Activated T-helper 1 cell treated with anti-CD3 and anti-CD28 coated beads, Interleukin-12 subunit alpha, Interleukin-12 subunit beta, Interleukin-2, Interleukin-4 antibody, amounts not matched to agents 30 ng/mL and 10 ng/mL and 1 ng/mL, durations not matched to agents 14 hours and 24 hours and 36 hours (primary cell): ENCODE results near the gene APEH. TPM values are rescaled to one million over a fixed set of nuclear protein-coding genes. Genes with fewer than 3 reads are reported as not detected.
A peak's percentile ranks its signal among the peaks of the same experiment; 100 is the strongest.

Experiments used
- DNase-seq: peaks from one replicate; pipeline ENCODE4 v3.0.0; 2021; ENCODE audit warnings: low spot score
- H3K27ac Mint-ChIP-seq: one replicate; pipeline ENCODE4 v1.8.0; 2021; ENCODE audit warnings: mild to moderate bottlenecking, mixed read lengths
- H3K27me3 Mint-ChIP-seq: one replicate; pipeline ENCODE4 v1.8.0; 2022; ENCODE audit warnings: mild to moderate bottlenecking, moderate library complexity, mixed read lengths; ENCODE audit not compliant: insufficient read depth
- H3K36me3 Mint-ChIP-seq: one replicate; pipeline ENCODE4 v1.8.0; 2021; ENCODE audit warnings: low read depth, mixed read lengths
- H3K4me1 Mint-ChIP-seq: one replicate; pipeline ENCODE4 v1.8.0; 2021; ENCODE audit warnings: low read depth, mixed read lengths
- H3K4me3 Mint-ChIP-seq: one replicate; pipeline ENCODE4 v1.8.0; 2021; ENCODE audit warnings: mild to moderate bottlenecking, moderate library complexity, mixed read lengths
- H3K9me3 Mint-ChIP-seq: one replicate; pipeline ENCODE4 v1.8.0; 2021; ENCODE audit warnings: mixed read lengths
- intact Hi-C: fragments of 100-400 bp; cut with micrococcal nuclease; formaldehyde crosslinking; loops from one replicate; pipeline ENCODE4 v1.15.1; 2024
- total RNA-seq: library from RNA; stranded (reverse); gene quantifications from 2 replicates; pipeline ENCODE4 v1.2.3, GENCODE V29; 2022

APEH gene
- total RNA-seq, 1 donor from 2014 or later: 113 TPM

DNA sequence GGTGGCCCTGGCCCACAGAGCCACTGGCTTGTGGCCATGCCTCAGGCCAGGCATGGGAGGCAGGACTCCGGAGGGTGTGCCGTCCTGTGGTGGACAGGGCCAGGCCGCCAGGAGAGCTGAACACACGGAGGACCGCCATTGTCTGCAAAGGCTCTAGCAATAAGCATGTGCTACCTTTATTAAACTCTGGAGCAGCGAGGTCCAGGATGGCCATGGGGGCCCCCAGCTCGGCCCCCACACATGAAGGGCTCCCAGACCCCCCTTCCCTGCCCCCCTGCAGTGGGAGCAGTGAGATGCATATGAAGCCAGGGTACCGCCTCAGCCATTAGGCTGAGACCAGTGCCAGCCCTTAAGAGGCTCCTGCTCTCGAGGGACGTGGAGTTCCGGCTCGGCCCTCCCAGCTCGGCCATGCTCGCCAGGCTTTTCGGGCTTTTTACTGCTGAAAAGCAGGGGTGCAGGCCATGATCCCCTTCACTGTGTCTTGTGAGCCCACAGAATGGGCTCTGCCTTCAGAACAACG is 42.6 kb downstream of the APEH start:
- intact Hi-C loops: no loop called here
- no peak overlapping the region for H3K27ac Mint-ChIP-seq
- no peaks in the 10 kb centered on the region for H3K9me3 Mint-ChIP-seq
- H3K4me1 Mint-ChIP-seq: peaks cover 29% of the 10 kb centered on the region
- no peak overlapping the region for H3K4me3 Mint-ChIP-seq
- H3K36me3 Mint-ChIP-seq: peaks cover 15% of the 10 kb centered on the region
- no peaks in the 10 kb centered on the region for H3K27me3 Mint-ChIP-seq
- no peak for DNase-seq

- no peak overlapping the region for H3K27ac Mint-ChIP-seq
- intact Hi-C loops: no loop called here
- peak overlapping the region; percentile 51 for H3K4me3 Mint-ChIP-seq
- no peak for DNase-seq
- peaks cover 18% of the 10 kb centered on the region for H3K36me3 Mint-ChIP-seq
- peaks cover 25% of the 10 kb centered on the region for H3K4me1 Mint-ChIP-seq
- H3K27me3 Mint-ChIP-seq: no peaks in the 10 kb centered on the region
- H3K9me3 Mint-ChIP-seq: no peaks in the 10 kb centered on the region
These were observed 43.2 kb downstream of the APEH start for GRCh38 chr3:49717211-49717958.

GRCh38 chr3:49717959-49718857 is 44.1 kb downstream of the APEH start:
- H3K36me3 Mint-ChIP-seq: peaks cover 21% of the 10 kb centered on the region
- no peaks in the 10 kb centered on the region for H3K27me3 Mint-ChIP-seq
- intact Hi-C loops: no loop called here
- H3K9me3 Mint-ChIP-seq: no peaks in the 10 kb centered on the region
- DNase-seq: no peak
- peak overlapping the region; percentile 83 for H3K4me3 Mint-ChIP-seq
- peaks cover 33% of the 10 kb centered on the region for H3K4me1 Mint-ChIP-seq
- H3K27ac Mint-ChIP-seq: no peak overlapping the region

- intact Hi-C loops: loop anchor here (1.0 kb wide), 3 partner anchors 16 to 45 kb away; partner anchors contain the start of genes APEH, MST1 and RNF123
- Mint-ChIP-seq H3K27ac (peak overlapping the region; percentile 48), H3K4me3 (peak overlapping the region; percentile 83), H3K4me1 (peaks cover 35% of the 10 kb centered on the region), H3K36me3 (peaks cover 21% of the 10 kb centered on the region), H3K9me3 (no peaks in the 10 kb centered on the region), H3K27me3 (no peaks in the 10 kb centered on the region)
- no peak for DNase-seq
These were observed 44.7 kb downstream of the APEH start for GRCh38 chr3:49718858-49719213.

DNA sequence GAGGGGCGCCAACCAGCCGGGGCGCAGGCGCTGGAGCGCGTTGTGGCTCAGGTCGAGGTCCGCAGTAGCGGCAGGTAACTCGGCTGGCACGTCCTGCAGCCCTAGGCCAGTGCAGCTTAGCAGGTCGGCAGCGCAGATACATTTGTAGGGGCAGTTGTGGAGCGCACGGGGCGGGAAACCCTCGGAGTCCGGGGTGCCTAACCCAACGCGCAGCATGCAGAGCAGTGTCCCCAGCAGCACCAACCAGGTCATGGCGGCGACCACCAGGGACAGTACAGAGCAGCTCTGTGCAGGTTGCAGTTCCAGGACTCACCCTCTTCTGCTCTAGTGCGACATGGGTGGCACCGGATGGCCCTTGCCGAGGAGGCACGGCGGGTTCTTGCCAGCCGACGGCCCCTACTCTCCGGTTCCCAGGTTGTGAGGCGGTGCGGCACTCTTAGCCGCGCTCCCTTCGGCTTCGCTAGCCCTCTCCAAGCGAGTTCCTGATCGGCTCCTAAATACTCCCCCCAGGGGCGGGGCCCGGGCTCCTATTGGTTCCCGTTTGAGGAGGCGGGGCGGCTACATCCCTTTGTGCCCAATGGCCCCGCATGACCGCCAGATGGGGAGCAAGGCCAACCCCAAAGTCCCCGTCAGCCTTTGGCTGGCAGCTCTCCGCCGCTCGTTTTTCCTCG is 45.2 kb downstream of the APEH start, which contains the start of gene AMIGO3:
Gene AMIGO3, minus strand, starts transcription at position 471 of the 671 bp plus-strand sequence. Its CDS starts 219 bp downstream, at position 252.
- H3K36me3 Mint-ChIP-seq: peaks cover 21% of the 10 kb centered on the region
- intact Hi-C loops: loop anchor here (1.0 kb wide), 3 partner anchors 16 to 45 kb away; partner anchors contain the start of genes APEH, MST1 and RNF123
- no peaks in the 10 kb centered on the region for H3K9me3 Mint-ChIP-seq
- peak within 1 kb of the TSS; percentile 83 for H3K4me3 Mint-ChIP-seq
- H3K27ac Mint-ChIP-seq: peak within 1 kb of the TSS; percentile 63
- no peaks in the 10 kb centered on the region for H3K27me3 Mint-ChIP-seq
- peak; percentile 89 for DNase-seq
- peaks cover 35% of the 10 kb centered on the region for H3K4me1 Mint-ChIP-seq

DNA sequence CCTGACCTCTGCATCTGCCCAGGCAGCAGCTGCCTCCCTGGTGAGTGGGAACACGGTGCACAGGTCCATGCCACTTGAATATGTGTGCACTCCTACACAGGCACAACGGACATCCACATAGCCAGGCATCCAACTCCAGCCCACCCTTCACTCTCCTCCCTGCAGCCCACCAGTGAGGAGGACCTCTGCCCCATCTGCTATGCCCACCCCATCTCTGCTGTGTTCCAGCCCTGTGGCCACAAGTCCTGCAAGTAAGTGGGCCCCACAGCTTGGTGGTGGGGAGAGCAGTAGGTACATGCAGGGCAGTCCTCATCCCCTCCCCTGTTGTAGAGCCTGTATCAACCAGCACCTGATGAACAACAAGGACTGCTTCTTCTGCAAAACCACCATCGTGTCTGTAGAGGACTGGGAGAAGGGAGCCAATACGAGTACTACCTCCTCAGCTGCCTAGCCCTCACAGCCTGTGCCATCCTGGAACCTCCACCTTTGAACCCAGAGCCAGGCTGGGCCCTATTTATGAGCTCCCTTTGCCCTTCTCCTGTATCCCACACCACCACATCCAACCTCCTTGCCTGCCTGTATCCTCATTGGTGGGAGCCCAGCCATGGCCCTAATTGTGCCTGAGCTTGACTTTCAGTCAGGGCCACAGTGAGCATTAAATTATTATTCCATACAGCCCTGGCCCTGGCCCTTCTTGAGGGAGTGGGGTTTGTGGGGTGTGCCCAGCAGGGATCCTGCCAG is 46.9 kb downstream of the APEH start:
- H3K4me3 Mint-ChIP-seq: peak overlapping the region; percentile 39
- peaks cover 21% of the 10 kb centered on the region for H3K36me3 Mint-ChIP-seq
- no peak for DNase-seq
- no peaks in the 10 kb centered on the region for H3K9me3 Mint-ChIP-seq
- intact Hi-C loops: loop anchor here (5.0 kb wide), 2 partner anchors 116 to 516 kb away; partner anchors contain the start of gene GNAI2
- H3K27ac Mint-ChIP-seq: peak overlapping the region; percentile 18
- peaks cover 40% of the 10 kb centered on the region for H3K4me1 Mint-ChIP-seq
- no peaks in the 10 kb centered on the region for H3K27me3 Mint-ChIP-seq

- no peaks in the 10 kb centered on the region for H3K9me3 Mint-ChIP-seq
- intact Hi-C loops: loop anchor here (5.0 kb wide), 2 partner anchors 116 to 516 kb away; partner anchors contain the start of gene GNAI2
- peaks cover 17% of the 10 kb centered on the region for H3K36me3 Mint-ChIP-seq
- no peak for DNase-seq
- H3K27ac Mint-ChIP-seq: no peak overlapping the region
- H3K4me1 Mint-ChIP-seq: peaks cover 40% of the 10 kb centered on the region
- peak overlapping the region; percentile 95 for H3K4me3 Mint-ChIP-seq
- H3K27me3 Mint-ChIP-seq: no peaks in the 10 kb centered on the region
These were observed 47.4 kb downstream of the APEH start for GRCh38 chr3:49721596-49721895.

DNA sequence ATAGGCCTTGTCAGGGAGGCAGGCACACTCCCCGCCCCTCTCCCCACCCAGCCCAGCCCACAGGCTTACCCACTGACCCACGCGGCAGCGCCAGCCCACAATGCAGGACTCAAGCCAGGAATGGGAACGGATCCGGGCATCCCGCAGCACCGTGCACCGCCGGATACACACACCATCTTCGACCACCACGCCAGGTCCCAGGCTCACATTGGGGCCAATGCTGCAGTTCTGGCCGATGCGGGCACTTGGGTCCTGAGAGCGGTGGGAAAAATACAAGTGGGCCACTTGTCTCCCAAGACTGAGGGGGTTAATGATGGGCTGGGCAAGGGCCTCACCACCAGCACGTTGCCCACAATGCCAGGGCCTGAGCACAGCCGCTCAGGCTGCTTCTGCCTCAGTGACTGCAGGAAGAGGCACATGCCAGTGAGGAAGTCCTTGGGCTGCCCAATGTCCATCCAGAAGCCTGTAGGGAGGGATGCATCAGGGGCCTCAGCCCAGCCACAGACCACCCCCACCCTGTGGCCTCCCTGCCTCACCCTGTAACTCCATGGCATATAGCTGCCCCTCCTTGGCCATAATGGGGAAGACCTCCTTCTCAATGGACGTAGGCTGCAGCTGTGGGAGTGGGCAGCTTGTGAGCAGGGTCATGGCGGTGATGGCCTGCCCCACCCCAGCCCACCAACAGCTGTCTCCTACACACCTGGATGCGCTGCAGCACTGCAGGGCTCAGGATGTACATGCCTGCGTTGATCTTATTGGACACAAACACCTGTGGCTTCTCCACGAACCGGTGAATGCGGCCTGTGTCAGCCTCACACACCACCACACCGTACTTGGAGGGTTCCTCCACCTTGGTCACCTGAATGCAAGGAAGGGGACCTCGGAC is 48.0 kb downstream of the APEH start:
- Mint-ChIP-seq H3K36me3 (peaks cover 17% of the 10 kb centered on the region), H3K9me3 (no peaks in the 10 kb centered on the region), H3K4me1 (peaks cover 40% of the 10 kb centered on the region), H3K27me3 (no peaks in the 10 kb centered on the region), H3K4me3 (peak overlapping the region; percentile 95), H3K27ac (no peak overlapping the region)
- intact Hi-C loops: loop anchor here (5.0 kb wide), 2 partner anchors 115 to 515 kb away; partner anchors contain the start of gene GNAI2
- no peak for DNase-seq

DNA sequence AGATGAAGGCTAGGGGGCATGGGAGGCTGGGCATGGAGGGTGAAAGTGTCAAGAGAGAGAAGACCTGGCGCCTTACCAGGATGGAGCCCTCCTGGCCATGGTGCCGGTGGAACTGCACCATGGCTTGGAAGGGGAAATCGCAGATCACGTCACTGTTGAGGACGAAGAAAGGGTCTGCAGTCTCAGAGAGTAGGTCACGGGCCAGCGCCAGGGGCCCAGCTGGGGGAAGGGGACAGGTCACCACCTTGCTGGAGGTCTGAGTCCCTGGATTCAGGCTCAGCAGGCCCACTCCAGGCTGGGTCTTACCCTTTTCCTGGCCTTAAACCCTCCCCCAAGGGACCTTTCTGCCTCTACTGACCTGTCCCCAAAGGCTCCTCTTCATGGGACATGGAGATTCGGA is 48.7 kb downstream of the APEH start:
- Mint-ChIP-seq H3K36me3 (peaks cover 17% of the 10 kb centered on the region), H3K27me3 (no peaks in the 10 kb centered on the region), H3K4me1 (peaks cover 40% of the 10 kb centered on the region), H3K27ac (peak overlapping the region; percentile 95), H3K9me3 (no peaks in the 10 kb centered on the region), H3K4me3 (peak overlapping the region; percentile 95)
- no peak for DNase-seq
- intact Hi-C loops: loop anchor here (1.0 to 5.0 kb wide), 3 partner anchors 49 to 514 kb away; partner anchors contain the start of genes APEH and GNAI2

DNA sequence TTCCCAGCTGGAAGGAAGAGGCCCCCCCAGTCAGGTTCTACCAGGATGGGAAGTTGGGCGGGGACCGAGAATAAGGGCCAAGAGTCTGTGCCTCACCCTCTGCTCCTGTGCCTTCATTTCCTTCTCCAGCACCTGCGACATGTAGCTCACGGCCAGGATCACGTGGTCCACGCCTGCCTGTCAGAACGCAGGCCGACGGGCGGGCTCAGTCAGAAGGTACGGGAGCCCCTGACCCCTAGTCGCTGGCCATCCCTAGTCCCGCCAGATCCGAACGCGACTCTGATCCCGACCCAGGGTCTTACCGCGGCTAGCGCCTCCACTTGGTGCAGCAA is 49.1 kb downstream of the APEH start:
- H3K27ac Mint-ChIP-seq: peak overlapping the region; percentile 95
- H3K9me3 Mint-ChIP-seq: no peaks in the 10 kb centered on the region
- intact Hi-C loops: loop anchor here (1.0 to 5.0 kb wide), 3 partner anchors 49 to 514 kb away; partner anchors contain the start of genes APEH and GNAI2
- peaks cover 40% of the 10 kb centered on the region for H3K4me1 Mint-ChIP-seq
- H3K4me3 Mint-ChIP-seq: peak overlapping the region; percentile 95
- peaks cover 19% of the 10 kb centered on the region for H3K36me3 Mint-ChIP-seq
- peak; percentile 59 for DNase-seq
- no peaks in the 10 kb centered on the region for H3K27me3 Mint-ChIP-seq
